Effector memory CD4-positive, alpha-beta T cell (primary cell): ENCODE results near the gene RAD51C.
"Not testable (repeated sequence)": the region's sequence is repeated elsewhere in the genome, so short reads cannot be mapped to it uniquely, and the experiment has no call there.

Source experiments
- DNase-seq, 3 donors: peaks; one replicate each; pipeline ENCODE4 v3.0.0-alpha.2; 2020
- H3K27ac ChIP-seq: 2 replicates; pipeline ENCODE4 v1.7.0; 2013; ENCODE audit warnings: mild to moderate bottlenecking, low read length, moderate library complexity; ENCODE audit not compliant: insufficient read depth, poor library complexity, severe bottlenecking
- H3K27me3 ChIP-seq: replicated peaks from 2 replicates; pipeline ENCODE4 v1.7.0; 2013; ENCODE audit warnings: mild to moderate bottlenecking, low read length; ENCODE audit not compliant: insufficient read depth, control insufficient read depth, poor library complexity, severe bottlenecking
- H3K36me3 ChIP-seq: 2 replicates; pipeline ENCODE4 v1.7.0; 2013; ENCODE audit warnings: mild to moderate bottlenecking, low read length, moderate library complexity; ENCODE audit not compliant: control insufficient read depth, insufficient read depth
- H3K4me1 ChIP-seq: 2 replicates; pipeline ENCODE4 v1.7.0; 2013; ENCODE audit warnings: low read length, mild to moderate bottlenecking; ENCODE audit not compliant: control insufficient read depth, insufficient read depth, poor library complexity, severe bottlenecking
- H3K4me3 ChIP-seq: 2 replicates; pipeline ENCODE4 v1.7.0; 2013; ENCODE audit warnings: low read length, low read depth, mild to moderate bottlenecking; ENCODE audit not compliant: insufficient read depth, poor library complexity, severe bottlenecking
- H3K9me3 ChIP-seq: 2 replicates; pipeline ENCODE4 v1.7.0; 2013; ENCODE audit warnings: mild to moderate bottlenecking, low read length, moderate library complexity; ENCODE audit not compliant: control insufficient read depth

Gene RAD51C

GRCh38 chr17:58730937-58731336 is 38.5 kb downstream of the RAD51C start:
- H3K27ac ChIP-seq: no peak overlapping the region
- no peak overlapping the region for H3K4me3 ChIP-seq
- no peaks in the 10 kb centered on the region for H3K36me3 ChIP-seq
- H3K9me3 ChIP-seq: no peaks in the 10 kb centered on the region
- no peak for DNase-seq
- no peaks in the 10 kb centered on the region for H3K4me1 ChIP-seq
- no peaks in the 10 kb centered on the region for H3K27me3 ChIP-seq

GRCh38 chr17:58734040-58734439 is 41.6 kb downstream of the RAD51C start:
- DNase-seq: no peak
- Histone ChIP-seq H3K4me3 (no peak overlapping the region), H3K27me3 (no peaks in the 10 kb centered on the region), H3K27ac (no peak overlapping the region), H3K4me1 (no peaks in the 10 kb centered on the region), H3K36me3 (no peaks in the 10 kb centered on the region), H3K9me3 (no peaks in the 10 kb centered on the region)

- Histone ChIP-seq H3K4me1 (no peaks in the 10 kb centered on the region), H3K9me3 (no peaks in the 10 kb centered on the region)
- DNase-seq: no peak
Measured at GRCh38 chr17:58734811-58735210, 42.4 kb downstream of the RAD51C start.

GRCh38 chr17:58741121-58741625 is 48.8 kb downstream of the RAD51C start:
- no peaks in the 10 kb centered on the region for H3K4me1 ChIP-seq
- DNase-seq: no peak
- H3K27ac ChIP-seq: no peak overlapping the region
- H3K36me3 ChIP-seq: no peaks in the 10 kb centered on the region
- no peaks in the 10 kb centered on the region for H3K27me3 ChIP-seq
- H3K4me3 ChIP-seq: no peak overlapping the region
- H3K9me3 ChIP-seq: no peaks in the 10 kb centered on the region

More at GRCh38 chr17:58734811-58735210, 42.4 kb downstream of the RAD51C start:
- Histone ChIP-seq H3K27me3 (no peaks in the 10 kb centered on the region), H3K36me3 (no peaks in the 10 kb centered on the region), H3K4me3 (no peak overlapping the region), H3K27ac (no peak overlapping the region)

- Histone ChIP-seq H3K9me3 (no peaks in the 10 kb centered on the region), H3K36me3 (no peaks in the 10 kb centered on the region), H3K27me3 (no peaks in the 10 kb centered on the region), H3K4me3 (no peak overlapping the region), H3K27ac (no peak overlapping the region), H3K4me1 (no peaks in the 10 kb centered on the region)
- DNase-seq: no peak
Measured at GRCh38 chr17:58747674-58748073, 55.3 kb downstream of the RAD51C start.

- not testable (repeated sequence) for H3K9me3 ChIP-seq, H3K27me3 ChIP-seq, H3K36me3 ChIP-seq, H3K27ac ChIP-seq, DNase-seq, H3K4me1 ChIP-seq, H3K4me3 ChIP-seq
Measured at GRCh38 chr17:58749627-58750026, 57.2 kb downstream of the RAD51C start.

GRCh38 chr17:58753026-58753425 is 60.6 kb downstream of the RAD51C start:
- H3K4me1 ChIP-seq: peaks cover 11% of the 10 kb centered on the region
- peaks cover 22% of the 10 kb centered on the region for H3K27me3 ChIP-seq
- H3K36me3 ChIP-seq: no peaks in the 10 kb centered on the region
- H3K9me3 ChIP-seq: no peaks in the 10 kb centered on the region
- no peak for DNase-seq
- H3K4me3 ChIP-seq: no peak overlapping the region
- H3K27ac ChIP-seq: no peak overlapping the region

- H3K4me3 ChIP-seq: peak overlapping the region; percentile 77
- peaks cover 11% of the 10 kb centered on the region for H3K4me1 ChIP-seq
- DNase-seq: no peak
- H3K9me3 ChIP-seq: no peaks in the 10 kb centered on the region
- peaks cover 28% of the 10 kb centered on the region for H3K27me3 ChIP-seq
- H3K27ac ChIP-seq: no peak overlapping the region
- no peaks in the 10 kb centered on the region for H3K36me3 ChIP-seq
Measured at GRCh38 chr17:58755269-58755576, 62.8 kb downstream of the RAD51C start.

- Histone ChIP-seq H3K4me3 (peak within 1 kb of the TSS; percentile 77), H3K9me3 (no peaks in the 10 kb centered on the region), H3K4me1 (peaks cover 11% of the 10 kb centered on the region), H3K27ac (no peak within 1 kb of the TSS), H3K36me3 (no peaks in the 10 kb centered on the region), H3K27me3 (peaks cover 28% of the 10 kb centered on the region)
- no peak for DNase-seq
Measured at GRCh38 chr17:58755577-58756245, 63.3 kb downstream of the RAD51C start, which contains the start of gene PPM1E. Gene PPM1E, plus strand, starts transcription at chr17:58755854.

- Histone ChIP-seq H3K27me3 (peaks cover 28% of the 10 kb centered on the region), H3K4me3 (peak overlapping the region; percentile 77), H3K9me3 (no peaks in the 10 kb centered on the region), H3K4me1 (peaks cover 11% of the 10 kb centered on the region), H3K36me3 (no peaks in the 10 kb centered on the region), H3K27ac (no peak overlapping the region)
- no peak for DNase-seq
Measured at GRCh38 chr17:58756246-58757161, 64.1 kb downstream of the RAD51C start.
